Keratinocyte (primary cell): ENCODE results near the gene IFNL1. TPM values are rescaled to one million over a fixed set of nuclear protein-coding genes. Genes with fewer than 3 reads are reported as not detected.

Experiments used
- DNase-seq: peaks from one replicate; pipeline ENCODE4 v3.0.0-alpha.2; 2011; ENCODE audit warnings: low read depth, missing footprints, low spot score
- FAIRE-seq: peaks from 2 replicates; lab custom pipeline; 2011; peaks lifted over from hg19 to GRCh38; lab: Jason Lieb, UNC
- H2AFZ ChIP-seq: 2 replicates; pipeline ENCODE4 v1.6.0; 2012; ENCODE audit warnings: low read length, control low read depth, inconsistent platforms; ENCODE audit not compliant: control insufficient read depth
- H3K27ac ChIP-seq: 2 replicates; pipeline ENCODE4 v1.5.1; 2011; ENCODE audit warnings: low read length; ENCODE audit not compliant: control insufficient read depth, insufficient read depth
- H3K27me3 ChIP-seq: 3 replicates; pipeline ENCODE4 v1.6.0; 2011; ENCODE audit warnings: low read length; ENCODE audit not compliant: control insufficient read depth, insufficient read depth; ENCODE audit errors: extremely low read depth
- H3K36me3 ChIP-seq, 2 experiments: 2 replicates in 1 of 2; 3 replicates in 1 of 2; pipeline ENCODE4 v1.5.1; 2011; ENCODE audit warnings: low read length in 2 of 2, mild to moderate bottlenecking in 1 of 2; ENCODE audit not compliant: control insufficient read depth in 2 of 2, insufficient read depth in 2 of 2; ENCODE audit errors: extremely low read depth in 1 of 2
- H3K4me1 ChIP-seq: 3 replicates; pipeline ENCODE4 v1.5.1; 2011; ENCODE audit warnings: low read length; ENCODE audit not compliant: control insufficient read depth, insufficient read depth; ENCODE audit errors: extremely low read depth
- H3K4me2 ChIP-seq: 3 replicates; pipeline ENCODE4 v1.6.0; 2011; ENCODE audit warnings: low read depth, low read length; ENCODE audit not compliant: control insufficient read depth, insufficient read depth; ENCODE audit errors: extremely low read depth
- H3K4me3 ChIP-seq, 3 experiments: fragments of 200-600 bp in 1 of 3; sonication (generic) in 1 of 3; 2 replicates in 2 of 3; 3 replicates in 1 of 3; pipeline ENCODE4 v1.5.1; 2011 to 2016; ENCODE audit warnings: low read length in 3 of 3, mild to moderate bottlenecking in 3 of 3, control low read depth in 2 of 3, inconsistent platforms in 1 of 3, low read depth in 1 of 3, mixed read lengths in 1 of 3, mixed run types in 1 of 3, moderate library complexity in 1 of 3; ENCODE audit not compliant: control insufficient read depth in 2 of 3, insufficient read depth in 2 of 3; ENCODE audit errors: extremely low read depth in 1 of 3
- H3K79me2 ChIP-seq: 2 replicates; pipeline ENCODE4 v1.6.0; 2012; ENCODE audit warnings: low read length; ENCODE audit not compliant: control insufficient read depth, insufficient read depth
- H3K9ac ChIP-seq: 3 replicates; pipeline ENCODE4 v1.6.0; 2011; ENCODE audit warnings: low read length; ENCODE audit not compliant: control insufficient read depth, insufficient read depth; ENCODE audit errors: extremely low read depth
- H3K9me1 ChIP-seq: 3 replicates; pipeline ENCODE4 v1.6.0; 2011; ENCODE audit warnings: low read length; ENCODE audit not compliant: control insufficient read depth, insufficient read depth; ENCODE audit errors: extremely low read depth
- H3K9me3 ChIP-seq: 2 replicates; pipeline ENCODE4 v1.5.1; 2012; ENCODE audit warnings: low read depth, low read length; ENCODE audit not compliant: control insufficient read depth
- H4K20me1 ChIP-seq: 3 replicates; pipeline ENCODE4 v1.6.0; 2011; ENCODE audit warnings: low read length; ENCODE audit not compliant: control insufficient read depth, insufficient read depth; ENCODE audit errors: extremely low read depth
- EZH2 ChIP-seq: IDR thresholded peaks from one replicate; pipeline ENCODE4 v1.6.1; 2012; ENCODE audit warnings: inconsistent platforms, mild to moderate bottlenecking, low read length, moderate library complexity
- dilution Hi-C: fragments of 300-500 bp; cut with MboI; formaldehyde crosslinking; loops from one replicate; pipeline ENCODE4 v1.7.0; 2020; ENCODE audit warnings: low sequenced_read_pairs; ENCODE audit not compliant: extremely low pct_ligation_motif_present
- polyA plus RNA-seq, 5 experiments: library from polyadenylated mRNA; depleted of rRNA in 3 of 5; stranded (reverse) in 3 of 5; stranded (forward) in 1 of 5; unstranded in 1 of 5; fragments of >200 nt; gene quantifications; 1 replicate in 1 of 5; 2 replicates in 3 of 5; 3 replicates in 1 of 5; pipeline versions ENCODE4 v1.2.1 to v1.2.3, GENCODE V29; 2011 to 2012; ENCODE audit warnings: missing spikeins in 2 of 5, low read depth in 1 of 5, low replicate concordance in 1 of 5
- TF ChIP-seq, protein P1 (sequence below), 3 experiments: IDR thresholded peaks in 1 of 3; conservative IDR thresholded peaks in 1 of 3; optimal IDR thresholded peaks in 1 of 3; 2 replicates in 2 of 3; 3 replicates in 1 of 3; pipeline versions ENCODE3 to v1.5.1; 2011; ENCODE audit warnings: low read length in 3 of 3, mild to moderate bottlenecking in 3 of 3, moderate library complexity in 2 of 3, control low read depth in 1 of 3, inconsistent platforms in 1 of 3; ENCODE audit not compliant: insufficient read depth in 2 of 3; ENCODE audit errors: extremely low read depth in 1 of 3

Gene IFNL1
- polyA plus RNA-seq, 1 donor (not counting 4 experiments of a cell fraction or from before 2014, with no cell fraction given), result not detected

- H3K4me3 ChIP-seq, result no peak overlapping the region
- H3K4me2 ChIP-seq, result no peak overlapping the region
- no peak overlapping the region for H3K9ac ChIP-seq
- no peaks in the 10 kb centered on the region for H3K4me1 ChIP-seq
- dilution Hi-C loops, result no loop called here
- DNase-seq, result no peak
- no peak overlapping the region for H2AFZ ChIP-seq
- H3K79me2 ChIP-seq, result no peaks in the 10 kb centered on the region
- no peaks in the 10 kb centered on the region for H3K9me1 ChIP-seq
- TF ChIP-seq, protein P1, sequence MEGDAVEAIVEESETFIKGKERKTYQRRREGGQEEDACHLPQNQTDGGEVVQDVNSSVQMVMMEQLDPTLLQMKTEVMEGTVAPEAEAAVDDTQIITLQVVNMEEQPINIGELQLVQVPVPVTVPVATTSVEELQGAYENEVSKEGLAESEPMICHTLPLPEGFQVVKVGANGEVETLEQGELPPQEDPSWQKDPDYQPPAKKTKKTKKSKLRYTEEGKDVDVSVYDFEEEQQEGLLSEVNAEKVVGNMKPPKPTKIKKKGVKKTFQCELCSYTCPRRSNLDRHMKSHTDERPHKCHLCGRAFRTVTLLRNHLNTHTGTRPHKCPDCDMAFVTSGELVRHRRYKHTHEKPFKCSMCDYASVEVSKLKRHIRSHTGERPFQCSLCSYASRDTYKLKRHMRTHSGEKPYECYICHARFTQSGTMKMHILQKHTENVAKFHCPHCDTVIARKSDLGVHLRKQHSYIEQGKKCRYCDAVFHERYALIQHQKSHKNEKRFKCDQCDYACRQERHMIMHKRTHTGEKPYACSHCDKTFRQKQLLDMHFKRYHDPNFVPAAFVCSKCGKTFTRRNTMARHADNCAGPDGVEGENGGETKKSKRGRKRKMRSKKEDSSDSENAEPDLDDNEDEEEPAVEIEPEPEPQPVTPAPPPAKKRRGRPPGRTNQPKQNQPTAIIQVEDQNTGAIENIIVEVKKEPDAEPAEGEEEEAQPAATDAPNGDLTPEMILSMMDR (optimal IDR thresholded peaks at IDR 0.05 in 1 of 3, IDR thresholded peaks at IDR 0.05 in 1 of 3, conservative IDR thresholded peaks at IDR 0.05 in 1 of 3; ENCODE audit: extremely low read depth in 1 of 3, insufficient read depth in 2 of 3, low read length in 3 of 3), result no peak
- TF ChIP-seq EZH2, result no peak
- H4K20me1 ChIP-seq, result no peaks in the 10 kb centered on the region
- no peaks in the 10 kb centered on the region for H3K36me3 ChIP-seq
- no peaks in the 10 kb centered on the region for H3K9me3 ChIP-seq
- FAIRE-seq, result no peak
- peaks cover 53% of the 10 kb centered on the region for H3K27me3 ChIP-seq
- H3K27ac ChIP-seq, result no peak overlapping the region
Observed at GRCh38 chr19:39304701-39305571, 8.7 kb downstream of the IFNL1 start.

GRCh38 chr19:39306075-39306474 lies 9.9 kb downstream of the IFNL1 start:
- Histone ChIP-seq H3K27ac (no peak overlapping the region), H3K36me3 (no peaks in the 10 kb centered on the region), H4K20me1 (no peaks in the 10 kb centered on the region), H3K79me2 (no peaks in the 10 kb centered on the region), H3K4me3 (no peak overlapping the region), H2AFZ (no peak overlapping the region), H3K9ac (no peak overlapping the region), H3K27me3 (peaks cover 48% of the 10 kb centered on the region), H3K9me3 (no peaks in the 10 kb centered on the region), H3K4me1 (no peaks in the 10 kb centered on the region), H3K4me2 (no peak overlapping the region), H3K9me1 (no peaks in the 10 kb centered on the region)
- DNase-seq, result no peak
- no peak for FAIRE-seq
- dilution Hi-C loops, result no loop called here
- TF ChIP-seq, protein P1 (optimal IDR thresholded peaks at IDR 0.05 in 1 of 3, IDR thresholded peaks at IDR 0.05 in 1 of 3, conservative IDR thresholded peaks at IDR 0.05 in 1 of 3; ENCODE audit: extremely low read depth in 1 of 3, insufficient read depth in 2 of 3, low read length in 3 of 3), result no peak
- no peak for TF ChIP-seq EZH2
